Kidney capillary endothelial cell (primary cell): ENCODE results near the gene CRYBG1.
A peak's percentile ranks its signal among the peaks of the same experiment; 100 is the strongest.
"Not testable (repeated sequence)": the region's sequence is repeated elsewhere in the genome, so short reads cannot be mapped to it uniquely, and the experiment has no call there.

Experiments used
- DNase-seq: peaks from one replicate; pipeline ENCODE4 v3.0.0-alpha.2; 2018; ENCODE audit warnings: low spot score

Gene CRYBG1

DNA sequence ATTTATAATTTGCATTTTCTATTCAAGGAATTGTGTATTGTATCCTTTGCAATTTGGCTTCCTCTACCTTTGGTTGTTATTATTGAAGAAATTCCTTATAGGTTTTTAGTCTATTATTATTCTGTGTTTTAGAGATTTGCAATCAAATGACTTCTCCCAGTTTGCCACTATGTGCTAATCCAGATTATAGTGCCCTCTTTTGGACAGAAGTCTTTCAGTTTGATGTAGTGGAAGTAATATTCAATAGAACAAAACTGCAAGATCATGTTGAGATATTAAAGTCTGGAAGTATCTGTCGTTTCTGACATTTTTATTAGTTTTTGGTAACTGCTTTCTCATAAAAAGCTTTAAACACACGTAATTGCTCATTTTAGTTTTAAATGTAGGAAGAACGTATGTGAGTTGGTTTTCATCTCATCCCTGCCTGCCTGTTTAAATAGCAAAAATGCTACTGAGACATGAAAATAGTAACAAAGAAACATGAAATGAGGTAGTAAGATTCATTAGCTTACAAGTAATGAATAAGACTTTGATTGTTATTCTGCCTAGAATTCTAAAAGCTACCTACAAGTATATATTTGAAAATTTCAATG, 195.9 kb downstream of the CRYBG1 start:
- DNase-seq = peak; percentile 47

GRCh38 chr6:106557837-106558236, 197.3 kb downstream of the CRYBG1 start:
- DNase-seq = no peak

GRCh38 chr6:106558364-106558763, 197.8 kb downstream of the CRYBG1 start:
- no peak for DNase-seq

DNA sequence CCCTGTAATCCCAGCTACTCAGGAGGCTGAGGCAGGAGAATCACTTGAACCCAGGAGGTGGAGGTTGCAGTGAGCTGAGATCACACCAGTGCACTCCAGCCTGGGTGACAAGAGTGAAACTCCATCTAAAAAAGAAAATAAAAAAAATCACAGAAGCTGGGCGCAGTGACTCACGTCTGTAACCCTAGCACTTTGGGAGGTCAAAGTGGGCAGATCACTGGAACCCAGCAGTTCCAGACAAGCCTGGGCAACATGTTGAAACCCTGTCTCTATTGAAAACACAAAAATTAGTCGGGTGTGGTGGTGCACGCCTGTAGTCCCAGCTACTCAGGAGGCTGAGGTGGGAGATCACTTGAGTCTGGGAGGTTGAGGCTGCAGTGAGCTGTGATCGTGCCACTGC, 199.1 kb downstream of the CRYBG1 start:
- not testable (repeated sequence) for DNase-seq

DNA sequence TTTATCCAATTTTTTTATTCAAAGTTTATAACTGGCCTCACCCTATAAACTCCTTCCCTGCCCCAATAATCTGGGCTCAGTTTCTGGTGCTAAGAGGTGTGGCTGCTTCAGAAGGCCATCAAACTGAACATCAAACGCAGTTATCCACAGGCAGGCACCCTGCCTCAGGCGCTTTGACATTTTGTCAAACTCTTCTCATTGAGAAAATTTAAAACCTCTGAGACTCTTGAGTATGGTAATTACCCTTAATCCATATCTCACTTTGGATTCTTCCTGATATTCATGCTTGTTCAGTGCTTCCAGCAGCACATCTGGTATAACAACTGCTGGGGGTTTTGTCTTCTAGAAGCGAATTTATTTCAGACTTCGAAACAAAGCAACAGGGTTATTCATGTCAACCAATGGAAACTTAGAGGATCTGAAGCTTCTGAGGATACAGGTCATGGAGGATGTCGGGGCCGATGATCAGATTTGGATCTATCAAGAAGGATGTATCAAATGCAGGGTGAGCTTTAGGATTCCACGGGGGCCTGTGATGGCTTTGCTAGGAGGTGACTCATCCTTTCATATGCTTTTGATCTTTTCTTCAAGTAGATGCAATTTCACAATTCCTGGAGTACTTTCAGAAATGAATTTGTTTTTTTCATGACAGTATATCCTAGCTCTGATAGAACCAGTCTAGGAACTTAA, 200.6 kb downstream of the CRYBG1 start:
- no peak for DNase-seq

DNA sequence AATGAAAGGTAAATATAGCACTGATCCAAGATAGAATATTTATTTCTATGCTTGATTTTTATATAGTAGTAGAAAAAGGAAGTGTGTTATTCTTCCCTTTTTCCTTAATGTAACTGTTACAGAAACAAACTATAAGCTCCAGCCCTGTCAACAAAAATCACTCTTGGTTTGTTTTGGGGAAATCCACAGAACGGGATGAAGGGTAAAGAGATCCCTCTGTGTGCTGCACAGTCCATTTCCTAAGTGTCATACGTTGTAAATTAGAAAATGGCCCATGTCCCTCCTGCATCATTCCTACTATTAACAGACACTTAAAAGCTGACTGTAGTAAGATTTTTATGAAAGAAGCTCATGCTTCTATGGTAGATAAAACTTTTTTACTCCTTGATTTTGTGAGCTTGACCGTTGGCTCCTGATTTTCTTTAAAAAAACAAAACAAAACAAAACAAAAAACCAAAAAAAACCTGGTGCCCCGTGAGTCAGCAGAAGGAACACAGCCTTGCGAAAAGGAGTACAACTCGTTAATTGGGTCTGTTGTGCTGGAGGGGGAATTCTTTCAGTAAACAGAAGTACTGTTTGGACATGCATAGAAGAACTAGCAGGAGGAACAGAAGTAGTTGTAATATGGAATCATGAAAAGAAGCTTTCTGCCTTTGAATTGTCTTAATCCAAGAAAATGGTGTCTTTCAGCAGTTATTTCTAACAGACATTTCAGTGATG, 201.3 kb downstream of the CRYBG1 start:
- no peak for DNase-seq

DNA sequence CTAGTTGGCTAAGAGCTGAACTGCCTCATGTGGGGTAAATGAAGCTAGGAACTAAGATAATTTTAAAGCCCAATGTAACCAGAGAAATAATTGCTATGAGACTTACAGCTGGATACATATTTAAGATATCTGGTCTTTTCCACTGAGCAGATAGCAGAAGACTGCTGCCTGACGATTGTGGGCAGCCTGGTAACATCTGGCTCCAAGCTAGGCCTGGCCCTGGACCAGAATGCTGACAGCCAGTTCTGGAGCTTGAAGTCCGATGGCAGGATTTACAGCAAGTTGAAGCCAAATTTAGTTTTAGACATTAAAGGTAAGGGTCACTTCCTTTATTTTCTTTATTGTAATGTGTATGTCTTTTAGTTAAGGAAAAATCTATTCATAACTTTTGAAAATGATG, 203.1 kb downstream of the CRYBG1 start:
- no peak for DNase-seq

DNA sequence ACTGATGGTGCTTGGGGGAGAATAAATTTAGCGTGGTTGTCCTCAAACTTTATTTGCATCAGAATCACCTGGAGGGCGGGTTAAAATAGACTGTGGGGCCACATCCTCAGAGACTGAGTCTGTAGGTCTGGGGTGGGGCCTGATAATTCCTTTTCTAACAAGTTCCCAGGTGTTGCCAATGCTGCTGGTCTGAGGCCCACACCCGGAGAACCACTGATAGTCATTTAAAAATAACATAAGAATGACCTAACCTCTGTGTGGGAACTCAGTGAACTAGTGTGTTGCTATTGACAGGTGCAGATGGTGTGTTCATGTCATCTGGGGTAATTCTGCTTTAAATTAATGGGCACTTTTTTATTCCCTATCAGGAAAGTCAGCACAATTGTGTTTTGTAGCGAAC, 204.0 kb downstream of the CRYBG1 start:
- no peak for DNase-seq

DNA sequence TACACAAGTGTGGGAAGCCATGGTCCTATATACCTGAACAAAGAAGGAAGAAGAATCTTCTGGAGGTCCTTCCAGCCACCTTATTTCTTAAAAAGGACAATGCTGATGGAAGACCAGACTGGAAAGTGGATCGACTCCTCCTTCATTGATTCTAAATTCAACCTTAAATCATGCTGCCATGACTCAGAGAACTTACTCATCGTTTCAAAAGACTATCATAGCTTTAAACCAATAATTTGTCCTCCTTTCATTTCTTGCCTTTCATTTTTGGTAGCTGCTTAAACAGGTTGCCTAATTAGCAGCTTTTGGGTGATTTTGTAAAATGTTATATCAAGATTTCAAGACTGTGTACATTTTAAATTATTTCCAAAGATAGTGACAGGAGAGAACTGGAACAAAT, 208.0 kb downstream of the CRYBG1 start:
- no peak for DNase-seq

DNA sequence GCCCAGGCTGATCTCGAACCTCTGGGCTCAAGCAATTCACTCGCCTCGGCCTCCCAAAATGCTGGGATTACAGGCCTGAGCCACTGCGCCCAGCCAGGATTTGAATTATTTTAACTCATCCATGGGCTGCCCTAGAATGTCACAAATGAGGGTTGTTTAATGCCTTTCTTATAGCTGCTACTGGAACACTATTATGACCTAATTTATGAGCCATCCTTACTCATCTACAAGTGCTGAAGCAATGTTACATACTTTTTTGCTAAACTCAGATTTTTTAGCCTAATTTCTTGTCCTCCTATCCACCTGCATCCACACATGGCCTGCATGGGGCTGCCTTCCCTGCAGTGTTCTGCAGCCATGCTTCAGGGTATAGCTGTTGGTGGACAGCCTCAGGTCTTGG, 208.9 kb downstream of the CRYBG1 start:
- DNase-seq = no peak

GRCh38 chr6:106572436-106572835, 211.9 kb downstream of the CRYBG1 start:
- no peak for DNase-seq

- DNase-seq = no peak
Measured at GRCh38 chr6:106572875-106573585, 212.5 kb downstream of the CRYBG1 start.

GRCh38 chr6:106574741-106575458, 214.4 kb downstream of the CRYBG1 start:
- DNase-seq = peak; percentile 47

GRCh38 chr6:106579281-106579680, 218.8 kb downstream of the CRYBG1 start:
- no peak for DNase-seq

- DNase-seq = no peak
Measured at GRCh38 chr6:106581468-106581867, 221.0 kb downstream of the CRYBG1 start.

DNA sequence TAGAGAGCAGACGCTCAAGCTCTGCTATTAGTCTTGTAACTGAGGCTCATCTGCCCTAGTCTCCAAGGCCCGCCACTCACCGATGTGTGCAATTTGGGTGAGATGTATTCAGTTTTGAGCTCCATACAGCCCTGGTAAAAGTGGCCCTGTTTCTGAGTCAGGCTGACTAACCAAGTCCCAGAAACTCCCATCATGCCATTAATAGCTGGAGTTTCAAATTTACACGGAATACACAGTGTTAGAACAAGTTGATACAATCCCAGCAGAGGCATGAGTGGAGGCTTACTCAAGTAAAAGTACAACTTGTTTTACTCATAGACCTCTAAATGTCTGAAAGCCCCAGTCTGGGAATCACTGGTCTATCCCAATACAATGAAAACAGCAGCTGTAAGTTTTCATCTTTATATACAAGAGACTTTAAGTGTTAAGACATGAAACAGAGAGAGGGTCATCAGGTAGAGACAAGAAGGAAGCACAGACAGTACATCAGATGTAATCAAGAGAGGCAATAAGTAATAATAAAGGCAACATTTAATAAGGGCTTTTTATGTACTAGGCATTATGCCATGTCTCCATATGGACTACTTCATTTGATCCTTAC, 226.4 kb downstream of the CRYBG1 start:
- DNase-seq = no peak

DNA sequence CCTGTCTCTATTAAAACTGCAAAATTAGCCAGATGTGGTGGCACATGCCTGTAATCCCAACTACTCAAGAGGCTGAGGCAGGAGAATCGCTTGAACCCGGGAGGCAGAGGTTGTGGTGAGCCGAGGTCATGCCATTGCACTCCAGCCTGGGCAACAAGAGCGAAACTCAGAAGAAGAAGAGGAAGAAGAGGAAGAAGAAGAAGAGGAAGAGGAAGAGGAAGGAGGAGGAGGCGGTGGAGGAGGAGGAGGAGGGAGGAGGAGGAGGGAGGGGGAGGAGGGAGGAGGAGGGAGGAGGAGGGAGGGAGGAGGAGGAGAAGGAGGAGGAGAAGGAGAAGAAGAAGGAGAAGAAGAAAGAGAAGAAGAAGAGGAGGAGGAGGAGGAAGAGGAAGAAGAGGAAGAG, 228.4 kb downstream of the CRYBG1 start:
- DNase-seq = not testable (repeated sequence)

GRCh38 chr6:106591111-106591825, 230.8 kb downstream of the CRYBG1 start:
- no peak for DNase-seq

- no peak for DNase-seq
Measured at GRCh38 chr6:106599440-106599839, 238.9 kb downstream of the CRYBG1 start.

DNA sequence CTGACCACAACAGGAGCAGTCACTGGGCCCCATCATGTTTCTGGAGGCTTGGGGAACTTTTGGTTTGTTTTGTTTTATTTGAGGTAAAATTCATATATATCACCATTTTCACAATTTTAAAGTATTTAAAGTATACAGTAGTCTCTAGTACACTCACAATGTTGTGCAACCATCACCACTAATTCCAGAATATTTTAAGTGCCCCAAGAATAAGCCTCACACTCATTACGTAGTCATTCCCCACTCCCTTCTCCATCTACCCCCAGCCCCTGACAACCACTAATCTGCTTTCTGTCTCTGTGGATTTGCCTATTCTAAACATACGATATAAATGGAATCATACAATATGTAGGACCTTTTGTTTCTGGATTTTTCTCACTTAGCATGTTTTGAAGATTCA, 239.8 kb downstream of the CRYBG1 start:
- DNase-seq = no peak

GRCh38 chr6:106608080-106608668, 247.7 kb downstream of the CRYBG1 start:
- peak; percentile 36 for DNase-seq
